GM13976 (cell line): ENCODE results near the gene TINAGL1.

Experiments
- DNase-seq: peaks from one replicate; pipeline ENCODE4 v3.0.0; 2012; ENCODE audit warnings: low spot score
- CTCF ChIP-seq: IDR thresholded peaks from 2 replicates; pipeline ENCODE4 v1.5.1; 2012; ENCODE audit warnings: borderline replicate concordance, mild to moderate bottlenecking; ENCODE audit not compliant: insufficient read depth; ENCODE audit errors: extremely low read depth, missing control alignments, control extremely low read depth
- in situ Hi-C: fragments of 300-500 bp; cut with MboI; formaldehyde crosslinking; loops from one replicate; pipeline ENCODE4 v1.12.0; 2022; ENCODE audit warnings: low sequenced_read_pairs, mixed read lengths, inconsistent platforms; ENCODE audit not compliant: unreplicated experiment

Gene TINAGL1

DNA sequence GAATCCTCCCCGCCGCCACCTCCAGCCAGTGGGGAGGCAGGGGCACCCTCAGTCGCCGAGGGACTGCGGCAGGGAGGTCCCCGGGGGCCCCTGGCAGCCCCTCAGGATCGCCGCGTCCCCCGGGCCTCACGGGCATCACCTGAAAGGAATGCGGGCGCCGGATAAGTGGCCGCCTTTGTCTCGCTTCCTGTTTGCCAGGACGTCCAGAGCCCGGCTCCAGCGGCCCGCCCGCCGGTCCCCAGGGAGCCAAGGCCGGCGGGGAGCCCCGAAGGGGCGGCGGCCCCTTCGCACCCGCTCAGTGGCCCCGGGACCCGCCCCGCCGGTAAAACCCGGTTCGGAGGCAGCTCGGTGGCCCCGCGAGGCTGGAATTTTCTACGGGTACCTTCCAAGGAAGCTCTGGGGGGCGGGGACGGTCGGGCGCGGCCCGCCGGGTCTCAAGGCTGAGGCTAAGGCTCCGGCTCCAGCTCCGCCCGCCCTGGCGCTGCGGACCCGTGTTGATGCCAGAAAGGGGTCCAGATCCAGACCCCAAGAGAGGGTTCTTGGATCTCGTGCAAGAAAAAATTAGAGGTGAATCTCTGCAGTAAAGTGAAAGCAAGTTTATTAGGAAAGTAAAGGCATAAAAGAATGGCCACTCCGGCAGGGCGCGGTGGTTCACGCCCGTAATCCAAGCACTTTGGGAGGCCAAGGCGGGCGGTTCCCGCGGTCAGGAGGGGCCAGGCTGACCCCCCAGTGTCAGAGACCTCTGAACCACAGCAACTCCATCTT is 12.6 kb downstream of the TINAGL1 start:
- no peak for TF ChIP-seq CTCF
- in situ Hi-C loops: no loop called here
- DNase-seq: no peak

DNA sequence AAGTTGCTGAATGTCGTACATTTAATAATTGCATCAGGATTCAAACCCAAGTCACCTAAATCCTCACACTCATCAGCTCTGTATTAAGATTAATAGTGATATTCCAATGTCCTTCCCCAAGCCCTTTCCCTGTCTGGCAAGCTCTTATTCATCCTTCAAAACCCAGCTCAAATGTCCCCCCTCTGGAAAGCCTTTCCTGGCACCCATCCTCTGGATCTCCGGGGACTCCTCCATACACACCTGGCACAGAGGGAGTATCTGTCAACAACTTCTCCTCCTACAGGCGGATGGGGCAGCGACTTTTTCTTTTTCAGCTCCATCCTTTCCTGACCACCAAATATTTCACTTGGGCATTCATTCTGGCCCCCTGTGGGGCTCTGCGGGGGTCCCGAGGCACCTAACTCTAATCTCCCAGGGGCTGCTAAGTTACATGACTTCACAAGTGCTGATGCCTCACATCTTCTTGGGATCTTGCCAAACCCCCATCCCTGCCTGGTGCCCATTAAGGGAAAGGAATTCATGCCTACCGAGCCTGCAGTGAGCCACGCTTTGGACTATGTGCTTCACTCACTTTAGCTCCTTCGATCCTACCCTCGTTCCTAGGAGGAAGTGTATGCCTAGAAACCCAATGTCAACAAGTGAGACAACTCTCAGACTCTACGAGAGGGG is 15.2 kb downstream of the TINAGL1 start:
- in situ Hi-C loops: no loop called here
- no peak for DNase-seq
- TF ChIP-seq CTCF: no peak

GRCh38 chr1:31592132-31592531 is 15.8 kb downstream of the TINAGL1 start:
- TF ChIP-seq CTCF: no peak
- in situ Hi-C loops: no loop called here
- no peak for DNase-seq

DNA sequence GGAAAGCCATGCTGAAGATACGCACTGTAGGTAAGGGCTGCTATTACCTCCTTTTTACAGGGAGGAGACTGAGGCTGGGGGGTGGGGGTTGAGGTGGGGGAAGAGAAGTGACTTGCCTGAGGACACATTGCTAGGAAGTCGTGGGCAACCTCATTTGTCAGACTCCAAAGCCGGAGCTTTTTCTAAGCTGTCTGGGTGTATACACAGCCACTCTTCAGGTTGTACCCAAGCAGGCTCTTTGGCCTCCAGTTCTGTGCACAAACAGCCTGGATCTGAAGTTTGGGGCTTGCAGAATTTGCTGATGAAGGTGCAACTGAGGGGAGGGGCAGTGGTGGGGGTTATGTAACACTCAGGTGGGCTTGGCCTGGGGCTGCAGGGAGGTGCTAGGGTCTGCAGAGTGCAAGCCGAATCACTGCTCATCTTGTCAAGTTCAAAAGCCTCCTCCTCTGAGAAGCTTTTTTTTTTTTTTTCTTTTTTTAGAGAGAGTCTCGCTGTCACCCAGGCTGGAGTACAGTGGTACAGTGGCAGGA is 16.9 kb downstream of the TINAGL1 start:
- DNase-seq: no peak
- in situ Hi-C loops: no loop called here
- TF ChIP-seq CTCF: no peak

- in situ Hi-C loops: no loop called here
- peak; percentile 79 for DNase-seq
- peak; percentile 79 for TF ChIP-seq CTCF
These were observed 17.7 kb downstream of the TINAGL1 start for GRCh38 chr1:31593770-31594632.
